Measurements from ENCODE around the gene CAPN14.

GRCh38 chr2:31147645-31148044, 69.7 kb downstream of the CAPN14 start:
- TF ChIP-seq EP300 (IDR thresholded peaks at IDR 0.05; ENCODE audit: low read depth) = no peak
- TF ChIP-seq, protein P1, sequence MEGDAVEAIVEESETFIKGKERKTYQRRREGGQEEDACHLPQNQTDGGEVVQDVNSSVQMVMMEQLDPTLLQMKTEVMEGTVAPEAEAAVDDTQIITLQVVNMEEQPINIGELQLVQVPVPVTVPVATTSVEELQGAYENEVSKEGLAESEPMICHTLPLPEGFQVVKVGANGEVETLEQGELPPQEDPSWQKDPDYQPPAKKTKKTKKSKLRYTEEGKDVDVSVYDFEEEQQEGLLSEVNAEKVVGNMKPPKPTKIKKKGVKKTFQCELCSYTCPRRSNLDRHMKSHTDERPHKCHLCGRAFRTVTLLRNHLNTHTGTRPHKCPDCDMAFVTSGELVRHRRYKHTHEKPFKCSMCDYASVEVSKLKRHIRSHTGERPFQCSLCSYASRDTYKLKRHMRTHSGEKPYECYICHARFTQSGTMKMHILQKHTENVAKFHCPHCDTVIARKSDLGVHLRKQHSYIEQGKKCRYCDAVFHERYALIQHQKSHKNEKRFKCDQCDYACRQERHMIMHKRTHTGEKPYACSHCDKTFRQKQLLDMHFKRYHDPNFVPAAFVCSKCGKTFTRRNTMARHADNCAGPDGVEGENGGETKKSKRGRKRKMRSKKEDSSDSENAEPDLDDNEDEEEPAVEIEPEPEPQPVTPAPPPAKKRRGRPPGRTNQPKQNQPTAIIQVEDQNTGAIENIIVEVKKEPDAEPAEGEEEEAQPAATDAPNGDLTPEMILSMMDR (IDR thresholded peaks at IDR 0.05) = no peak

Data from transverse colon (tissue), 3 donors.